Smooth muscle cell (in vitro differentiated cells): ENCODE data around the gene SULT1C4. TPM values are rescaled to one million over a fixed set of nuclear protein-coding genes. Genes with fewer than 3 reads are reported as not detected.
A peak's percentile ranks its signal among the peaks of the same experiment; 100 is the strongest.

Experiments
- DNase-seq: peaks from one replicate; lab custom pipeline; 2025; ENCODE audit not compliant: unreplicated experiment; lab: John Stamatoyannopoulos, UW
- H2AFZ ChIP-seq: fragments of 200-600 bp; sonication (generic); 2 replicates; pipeline ENCODE4 v1.6.0; 2016; ENCODE audit warnings: antibody characterized with exemption, low read depth, mild to moderate bottlenecking
- H3F3A ChIP-seq: fragments of 200-600 bp; sonication (generic); 2 replicates; pipeline ENCODE4 v1.6.0; 2017; ENCODE audit warnings: antibody characterized with exemption, low read depth
- H3K27ac ChIP-seq: fragments of 200-600 bp; sonication (generic); 2 replicates; pipeline ENCODE4 v1.5.1; 2016; ENCODE audit warnings: low read depth, mild to moderate bottlenecking
- H3K27me3 ChIP-seq: fragments of 200-600 bp; sonication (generic); 2 replicates; pipeline ENCODE4 v1.6.1; 2016; ENCODE audit warnings: low read depth, mild to moderate bottlenecking
- H3K36me3 ChIP-seq: fragments of 200-600 bp; sonication (generic); 2 replicates; pipeline ENCODE4 v1.5.1; 2016; ENCODE audit warnings: low read depth
- H3K4me1 ChIP-seq: fragments of 200-600 bp; sonication (generic); 2 replicates; pipeline ENCODE4 v1.5.1; 2016; ENCODE audit warnings: low read depth
- H3K4me2 ChIP-seq: fragments of 200-600 bp; sonication (generic); 2 replicates; pipeline ENCODE4 v1.6.0; 2016; ENCODE audit warnings: mild to moderate bottlenecking
- H3K4me3 ChIP-seq: fragments of 200-600 bp; sonication (generic); 2 replicates; pipeline ENCODE4 v1.5.1; 2016; ENCODE audit warnings: mild to moderate bottlenecking
- H3K79me2 ChIP-seq: fragments of 200-600 bp; sonication (generic); 2 replicates; pipeline ENCODE4 v1.6.0; 2016; ENCODE audit warnings: low read depth, mild to moderate bottlenecking
- H3K9ac ChIP-seq: fragments of 200-600 bp; sonication (generic); 2 replicates; pipeline ENCODE4 v1.6.0; 2016; ENCODE audit warnings: low read depth
- H3K9me3 ChIP-seq: fragments of 200-600 bp; sonication (generic); replicated peaks from 2 replicates; pipeline ENCODE4 v1.5.1; 2016; ENCODE audit warnings: low read depth
- H4K20me1 ChIP-seq: fragments of 200-600 bp; sonication (generic); 2 replicates; pipeline ENCODE4 v1.6.0; 2016; ENCODE audit warnings: low read depth
- CTCF ChIP-seq: fragments of 200-600 bp; sonication (generic); IDR thresholded peaks from 2 replicates; pipeline ENCODE4 v1.5.1; 2017; ENCODE audit warnings: borderline replicate concordance, mild to moderate bottlenecking, antibody characterized with exemption; ENCODE audit not compliant: insufficient read depth, poor library complexity, severe bottlenecking
- WGBS: methylation state at CpG from one replicate; pipeline ENCODE4 v1.1.7; 2016; ENCODE audit warnings: low lambda C conversion rate; 5-methylcytosine and 5-hydroxymethylcytosine counted together
- polyA plus RNA-seq: library from polyadenylated mRNA; unstranded; fragments of >200 nt; fragmentation: Nextera tagmentation; extraction: Ambion mirVana; gene quantifications from 2 replicates; pipeline ENCODE4 v1.2.1, GENCODE V29; 2016
- total RNA-seq: library from RNA; depleted of rRNA; stranded (reverse); fragments of >200 nt; gene quantifications from 2 replicates; pipeline ENCODE4 v1.2.3, GENCODE V29; 2014

SULT1C4 gene
- total and polyA plus RNA-seq, 2 experiments from 2014 or later, result 4.7 to 9.2 TPM

DNA sequence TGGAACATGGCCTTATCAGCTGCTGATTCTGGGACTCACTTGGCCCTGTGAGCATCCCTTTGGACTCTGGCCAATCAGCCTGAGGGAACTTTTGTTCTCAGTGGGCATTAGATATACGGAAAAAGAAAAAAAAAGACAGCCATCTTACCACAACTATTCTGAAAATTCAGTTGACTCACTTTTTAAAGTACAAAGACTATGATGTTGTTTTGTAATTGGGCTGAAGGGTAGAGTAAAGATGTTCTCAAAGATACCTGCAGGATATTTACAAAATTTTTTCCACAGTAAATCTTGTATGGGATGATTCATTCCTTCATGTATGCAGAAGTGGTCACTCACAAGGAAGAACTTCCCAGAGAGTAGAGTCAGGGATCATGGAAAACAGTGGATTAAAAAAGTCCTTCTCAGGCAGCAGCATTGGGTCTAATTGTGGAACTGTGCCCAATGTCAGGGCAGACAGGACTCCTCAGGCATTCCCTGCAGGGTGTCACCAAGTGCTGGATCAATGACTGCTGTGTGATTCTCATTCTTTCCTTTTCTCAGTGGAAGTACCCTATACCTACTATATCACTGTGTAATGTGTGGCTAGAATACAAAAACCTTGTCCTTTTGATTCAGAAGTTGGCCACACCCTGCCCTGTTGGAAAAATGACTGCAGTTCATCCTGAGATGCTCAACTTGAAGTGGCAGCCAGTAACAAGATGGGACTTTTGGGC is 35.4 kb downstream of the SULT1C4 start:
- no peaks in the 10 kb centered on the region for H3K9me3 ChIP-seq
- H3K27ac ChIP-seq, result peak overlapping the region; percentile 56
- no peak overlapping the region for H2AFZ ChIP-seq
- H4K20me1 ChIP-seq, result no peaks in the 10 kb centered on the region
- WGBS, result 21% methylated on average over 1 of the region's 1 CpG
- no peak overlapping the region for H3K9ac ChIP-seq
- H3K4me3 ChIP-seq, result no peak overlapping the region
- no peaks in the 10 kb centered on the region for H3K36me3 ChIP-seq
- peak overlapping the region; percentile 24 for H3K4me2 ChIP-seq
- no peaks in the 10 kb centered on the region for H3F3A ChIP-seq
- no peaks in the 10 kb centered on the region for H3K4me1 ChIP-seq
- no peaks in the 10 kb centered on the region for H3K27me3 ChIP-seq
- no peak for DNase-seq
- H3K79me2 ChIP-seq, result no peaks in the 10 kb centered on the region
- no peak for TF ChIP-seq CTCF

GRCh38 chr2:108413711-108414095 is 35.9 kb downstream of the SULT1C4 start:
- Histone ChIP-seq H3K9ac (no peak overlapping the region), H3F3A (no peaks in the 10 kb centered on the region), H3K4me2 (no peak overlapping the region), H3K79me2 (no peaks in the 10 kb centered on the region), H3K9me3 (no peaks in the 10 kb centered on the region), H3K4me3 (no peak overlapping the region), H2AFZ (no peak overlapping the region), H3K4me1 (no peaks in the 10 kb centered on the region), H3K27ac (peak overlapping the region; percentile 56), H3K27me3 (no peaks in the 10 kb centered on the region), H4K20me1 (no peaks in the 10 kb centered on the region), H3K36me3 (no peaks in the 10 kb centered on the region)
- TF ChIP-seq CTCF, result no peak
- 92% methylated on average over 1 of the region's 1 CpG for WGBS
- no peak for DNase-seq

GRCh38 chr2:108414256-108414876 is 36.6 kb downstream of the SULT1C4 start:
- no peaks in the 10 kb centered on the region for H4K20me1 ChIP-seq
- H3K27me3 ChIP-seq, result no peaks in the 10 kb centered on the region
- H3K4me1 ChIP-seq, result no peaks in the 10 kb centered on the region
- H2AFZ ChIP-seq, result no peak overlapping the region
- WGBS, result 93% methylated on average over 3 of the region's 3 CpGs
- H3K79me2 ChIP-seq, result no peaks in the 10 kb centered on the region
- no peaks in the 10 kb centered on the region for H3K9me3 ChIP-seq
- no peak overlapping the region for H3K4me2 ChIP-seq
- H3K4me3 ChIP-seq, result no peak overlapping the region
- no peaks in the 10 kb centered on the region for H3F3A ChIP-seq
- no peaks in the 10 kb centered on the region for H3K36me3 ChIP-seq
- H3K9ac ChIP-seq, result no peak overlapping the region
- no peak for DNase-seq
- H3K27ac ChIP-seq, result no peak overlapping the region
- TF ChIP-seq CTCF, result no peak
